HepG2 (cell line): Measurements from ENCODE around the gene WDR82. TPM values are rescaled to one million over a fixed set of nuclear protein-coding genes. Genes with fewer than 3 reads are reported as not detected.

ENCODE experiments used
- ATAC-seq: fragments of 200-7000 bp; cut with Tn5 transposase; 3 replicates; pipeline ENCODE4 v1.9.1; 2020; ENCODE audit warnings: mild to moderate bottlenecking, moderate library complexity
- BruUV-seq: library from RNA; stranded (reverse); fragments of 400-500 nt; replicated peaks from 2 replicates; lab custom pipeline; 2021; lab: Mats Ljungman, UMichigan
- CTCF ChIA-PET: fragments of 300-600 bp; formaldehyde crosslinking; extraction: SDS; loops from one replicate; lab custom pipeline; 2021; ENCODE audit warnings: low total read pairs, inconsistent platforms, low intra/inter-chr PET ratio; lab: Yijun Ruan, JAX
- POLR2A ChIA-PET: fragments of 350-600 bp; sonication (Branson Sonifier 250); formaldehyde crosslinking; loops from one replicate; lab custom pipeline; 2020; ENCODE audit warnings: antibody characterized with exemption, inconsistent platforms; lab: Yijun Ruan, JAX
- DNase-seq: peaks from one replicate; pipeline ENCODE4 v3.0.0-alpha.2; 2015; ENCODE audit warnings: low spot score
- FAIRE-seq: peaks from 3 replicates; lab custom pipeline; 2011; peaks lifted over from hg19 to GRCh38; lab: Jason Lieb, UNC
- H2AFZ ChIP-seq: one replicate; pipeline ENCODE4 v1.6.1; 2011; ENCODE audit warnings: low read length, inconsistent platforms
- H3K27ac ChIP-seq: fragments of 300-600 bp; 3 replicates; pipeline ENCODE4 v1.8.0; 2011; ENCODE audit warnings: mixed run types, mild to moderate bottlenecking, mixed read lengths, low read length, inconsistent platforms; ENCODE audit not compliant: insufficient read depth; ENCODE audit errors: extremely low read length
- H3K27me3 ChIP-seq, 2 experiments: fragments of 200-600 bp in 1 of 2; 2 replicates in 1 of 2; 3 replicates in 1 of 2; pipeline versions ENCODE4 v1.6.0 to v1.8.0; 2011; ENCODE audit warnings: low read length in 2 of 2, mild to moderate bottlenecking in 2 of 2, moderate library complexity in 2 of 2, inconsistent platforms in 1 of 2; ENCODE audit not compliant: insufficient read depth in 2 of 2, control insufficient read depth in 1 of 2
- H3K36me3 ChIP-seq, 2 experiments: fragments of 200-600 bp in 1 of 2; replicated peaks in 1 of 2; 2 replicates in 1 of 2; 3 replicates in 1 of 2; pipeline versions ENCODE4 v1.5.1 to v1.8.0; 2011; ENCODE audit warnings: low read length in 2 of 2, inconsistent platforms in 1 of 2; ENCODE audit not compliant: insufficient read depth in 2 of 2, control insufficient read depth in 1 of 2
- H3K4me1 ChIP-seq: 2 replicates; pipeline ENCODE4 v1.5.1; 2012; ENCODE audit warnings: low read length, inconsistent platforms; ENCODE audit not compliant: insufficient read depth
- H3K4me2 ChIP-seq: 2 replicates; pipeline ENCODE4 v1.6.0; 2011; ENCODE audit warnings: low read depth, low read length, inconsistent platforms
- H3K4me3 ChIP-seq, 3 experiments: fragments of 200-600 bp in 1 of 3; sonication (generic), shearing (Covaris generic) in 1 of 3; replicated peaks in 1 of 3; 2 replicates each; pipeline ENCODE4 v1.5.1; 2011 to 2016; ENCODE audit warnings: low read length in 3 of 3, inconsistent platforms in 2 of 3, low read depth in 2 of 3, mild to moderate bottlenecking in 2 of 3, control low read depth in 1 of 3, mixed read lengths in 1 of 3; ENCODE audit not compliant: insufficient read depth in 1 of 3
- H3K79me2 ChIP-seq: one replicate; pipeline ENCODE4 v1.6.1; 2011; ENCODE audit warnings: low read length, inconsistent platforms; ENCODE audit not compliant: insufficient read depth
- H3K9ac ChIP-seq: 2 replicates; pipeline ENCODE4 v1.6.0; 2011; ENCODE audit warnings: mild to moderate bottlenecking, low read depth, low read length, inconsistent platforms; ENCODE audit not compliant: insufficient read depth
- H3K9me3 ChIP-seq: 2 replicates; pipeline ENCODE4 v1.5.1; 2012; ENCODE audit warnings: mild to moderate bottlenecking, low read length
- H4K20me1 ChIP-seq: 2 replicates; pipeline ENCODE4 v1.6.0; 2011; ENCODE audit warnings: inconsistent platforms, mild to moderate bottlenecking, low read length, moderate library complexity; ENCODE audit not compliant: insufficient read depth
- CCAR2 ChIP-seq: fragments of 200-400 bp; formaldehyde crosslinking; optimal IDR thresholded peaks from 2 replicates; pipeline ENCODE3; 2018; ENCODE audit warnings: low read depth, mild to moderate bottlenecking, low read length, moderate library complexity
- ELF3 ChIP-seq: IDR thresholded peaks from 2 replicates; pipeline ENCODE4 v1.6.1; 2016; ENCODE audit warnings: missing genetic modification reagents, missing compliant biosample characterization
- HNF4G ChIP-seq, 2 experiments: sonication (generic) in 1 of 2; formaldehyde crosslinking in 1 of 2; IDR thresholded peaks; 2 replicates each; pipeline versions ENCODE4 v1.4.0 to v1.6.1; 2011 to 2020; ENCODE audit warnings: borderline replicate concordance in 2 of 2, low read depth in 2 of 2, mild to moderate bottlenecking in 2 of 2, low read length in 1 of 2, missing genetic modification reagents in 1 of 2, moderate library complexity in 1 of 2
- TCF7L2 ChIP-seq: IDR thresholded peaks from 2 replicates; pipeline ENCODE4 v1.6.1; 2011; ENCODE audit warnings: mild to moderate bottlenecking, low read depth, low read length, moderate library complexity
- ZFP37 ChIP-seq: sonication (generic); formaldehyde crosslinking; IDR thresholded peaks from 2 replicates; pipeline ENCODE4 v1.4.0; 2020; ENCODE audit warnings: missing genetic modification reagents, borderline replicate concordance
- ZNF660 ChIP-seq: sonication (generic); formaldehyde crosslinking; IDR thresholded peaks from 2 replicates; pipeline ENCODE4 v1.5.1; 2020; ENCODE audit warnings: mild to moderate bottlenecking, low read depth, missing genetic modification reagents, borderline replicate concordance
- ZSCAN31 ChIP-seq: sonication (generic); formaldehyde crosslinking; IDR thresholded peaks from 2 replicates; pipeline ENCODE4 v1.5.0; 2020; ENCODE audit warnings: low read depth, mild to moderate bottlenecking, missing genetic modification reagents
- ZZZ3 ChIP-seq: sonication (generic); formaldehyde crosslinking; IDR thresholded peaks from 2 replicates; pipeline ENCODE4 v1.4.0; 2020; ENCODE audit warnings: missing genetic modification reagents, mild to moderate bottlenecking, borderline replicate concordance
- WGBS: methylation state at CpG from one replicate; pipeline ENCODE4 v1.1.6; 2017; ENCODE audit warnings: low lambda C conversion rate; 5-methylcytosine and 5-hydroxymethylcytosine counted together
- in situ Hi-C: cut with HindIII; loops from 2 replicates; pipeline ENCODE4 v1.10.0; 2017; ENCODE audit warnings: low pct_unique_long_range_greater_than_20kb; ENCODE audit not compliant: extremely low pct_ligation_motif_present
- intact Hi-C: fragments of 100-400 bp; cut with micrococcal nuclease; formaldehyde crosslinking; loops from one replicate; pipeline ENCODE4 v1.10.0; 2022; ENCODE audit not compliant: unreplicated experiment
- polyA plus RNA-seq, 8 experiments: library from polyadenylated mRNA; depleted of rRNA in 3 of 8; stranded (reverse) in 7 of 8; unstranded in 1 of 8; fragments of >200 nt; fragmentation: Illumina TruSeq in 4 of 8; extraction: Trizol in 4 of 8; gene quantifications; 2 replicates each; pipeline versions ENCODE4 v1.2.1 to v1.2.3, GENCODE V29; 2011 to 2016; ENCODE audit warnings: low read depth in 4 of 8, missing spikeins in 1 of 8, mixed read lengths in 1 of 8; ENCODE audit not compliant: insufficient read depth in 1 of 8
- total RNA-seq, 5 experiments: library from RNA; depleted of rRNA; stranded (reverse); fragments of >200 nt; fragmentation: Illumina TruSeq; extraction: Trizol; gene quantifications; 2 replicates each; pipeline ENCODE4 v1.2.3, GENCODE V29; 2016; ENCODE audit warnings: low read depth in 1 of 5
- TF ChIP-seq, protein P1 (sequence below): sonication (generic); formaldehyde crosslinking; IDR thresholded peaks from 2 replicates; pipeline ENCODE4 v1.8.1; 2022; ENCODE audit warnings: low read depth, mild to moderate bottlenecking, missing genetic modification reagents
- TF ChIP-seq, protein P2 (sequence below): sonication (generic); formaldehyde crosslinking; IDR thresholded peaks from 2 replicates; pipeline ENCODE4; 2020; ENCODE audit warnings: missing genetic modification reagents, mild to moderate bottlenecking, borderline replicate concordance
- TF ChIP-seq, protein P3 (sequence below): sonication (generic); formaldehyde crosslinking; IDR thresholded peaks from 2 replicates; pipeline ENCODE4 v1.4.0; 2020; ENCODE audit warnings: missing genetic modification reagents, borderline replicate concordance

The WDR82 gene
- total and polyA plus RNA-seq, 2 of the 13 experiments (the other 11 are each of a cell fraction or from before 2014, with no cell fraction given), result 39.1 to 59.5 TPM

DNA sequence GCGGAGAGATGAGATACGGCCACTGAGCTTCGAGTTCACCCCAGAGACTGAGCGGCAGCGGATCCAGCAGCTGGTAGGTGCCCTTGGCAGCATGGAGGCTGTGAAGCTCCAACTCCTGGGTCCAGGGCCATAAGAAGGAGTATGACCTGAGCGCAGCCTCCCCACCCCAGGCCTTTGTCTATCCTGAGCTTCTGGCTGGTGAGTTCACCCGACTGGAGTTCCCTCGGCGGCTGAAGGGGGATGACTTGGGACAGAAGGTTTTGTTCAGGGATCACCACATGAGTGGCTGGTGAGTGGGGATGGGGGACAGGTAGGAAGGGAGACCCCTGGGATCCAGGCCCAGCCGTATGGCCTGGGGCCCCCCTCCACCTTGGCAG, 30.3 kb downstream of the WDR82 start:
- intact Hi-C loops (no loop called here), in situ Hi-C loops (no loop called here)
- CTCF ChIA-PET, result no interaction called here
- Histone ChIP-seq H3K4me3 (no peak overlapping the region), H2AFZ (no peak overlapping the region), H3K4me1 (peaks cover 38% of the 10 kb centered on the region), H3K27me3 (no peaks in the 10 kb centered on the region), H3K9me3 (no peaks in the 10 kb centered on the region), H4K20me1 (no peaks in the 10 kb centered on the region), H3K36me3 (peaks cover under 1% of the 10 kb centered on the region in 2 experiments; a peak in 4 of 5 replicates), H3K27ac (no peak overlapping the region), H3K4me2 (no peak overlapping the region), H3K9ac (no peak overlapping the region), H3K79me2 (no peaks in the 10 kb centered on the region)
- BruUV-seq, result no TSS peak
- WGBS, result 80% methylated on average over 1 of the region's 10 CpGs
- POLR2A ChIA-PET, result interaction anchor here (1.0 to 2.9 kb wide), 4 partner anchors 8 to 31 kb away, joined by 3 to 13 read pairs (median 8); partner anchors contain the start of genes TWF2 and WDR82
- ATAC-seq, result no peak
- TF ChIP-seq, protein P1, sequence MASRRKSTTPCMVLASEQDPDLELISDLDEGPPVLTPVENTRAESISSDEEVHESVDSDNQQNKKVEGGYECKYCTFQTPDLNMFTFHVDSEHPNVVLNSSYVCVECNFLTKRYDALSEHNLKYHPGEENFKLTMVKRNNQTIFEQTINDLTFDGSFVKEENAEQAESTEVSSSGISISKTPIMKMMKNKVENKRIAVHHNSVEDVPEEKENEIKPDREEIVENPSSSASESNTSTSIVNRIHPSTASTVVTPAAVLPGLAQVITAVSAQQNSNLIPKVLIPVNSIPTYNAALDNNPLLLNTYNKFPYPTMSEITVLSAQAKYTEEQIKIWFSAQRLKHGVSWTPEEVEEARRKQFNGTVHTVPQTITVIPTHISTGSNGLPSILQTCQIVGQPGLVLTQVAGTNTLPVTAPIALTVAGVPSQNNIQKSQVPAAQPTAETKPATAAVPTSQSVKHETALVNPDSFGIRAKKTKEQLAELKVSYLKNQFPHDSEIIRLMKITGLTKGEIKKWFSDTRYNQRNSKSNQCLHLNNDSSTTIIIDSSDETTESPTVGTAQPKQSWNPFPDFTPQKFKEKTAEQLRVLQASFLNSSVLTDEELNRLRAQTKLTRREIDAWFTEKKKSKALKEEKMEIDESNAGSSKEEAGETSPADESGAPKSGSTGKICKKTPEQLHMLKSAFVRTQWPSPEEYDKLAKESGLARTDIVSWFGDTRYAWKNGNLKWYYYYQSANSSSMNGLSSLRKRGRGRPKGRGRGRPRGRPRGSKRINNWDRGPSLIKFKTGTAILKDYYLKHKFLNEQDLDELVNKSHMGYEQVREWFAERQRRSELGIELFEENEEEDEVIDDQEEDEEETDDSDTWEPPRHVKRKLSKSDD (CRISPR knock-in tag), result no peak
- no peak for TF ChIP-seq ZNF660
- TF ChIP-seq, protein P2, sequence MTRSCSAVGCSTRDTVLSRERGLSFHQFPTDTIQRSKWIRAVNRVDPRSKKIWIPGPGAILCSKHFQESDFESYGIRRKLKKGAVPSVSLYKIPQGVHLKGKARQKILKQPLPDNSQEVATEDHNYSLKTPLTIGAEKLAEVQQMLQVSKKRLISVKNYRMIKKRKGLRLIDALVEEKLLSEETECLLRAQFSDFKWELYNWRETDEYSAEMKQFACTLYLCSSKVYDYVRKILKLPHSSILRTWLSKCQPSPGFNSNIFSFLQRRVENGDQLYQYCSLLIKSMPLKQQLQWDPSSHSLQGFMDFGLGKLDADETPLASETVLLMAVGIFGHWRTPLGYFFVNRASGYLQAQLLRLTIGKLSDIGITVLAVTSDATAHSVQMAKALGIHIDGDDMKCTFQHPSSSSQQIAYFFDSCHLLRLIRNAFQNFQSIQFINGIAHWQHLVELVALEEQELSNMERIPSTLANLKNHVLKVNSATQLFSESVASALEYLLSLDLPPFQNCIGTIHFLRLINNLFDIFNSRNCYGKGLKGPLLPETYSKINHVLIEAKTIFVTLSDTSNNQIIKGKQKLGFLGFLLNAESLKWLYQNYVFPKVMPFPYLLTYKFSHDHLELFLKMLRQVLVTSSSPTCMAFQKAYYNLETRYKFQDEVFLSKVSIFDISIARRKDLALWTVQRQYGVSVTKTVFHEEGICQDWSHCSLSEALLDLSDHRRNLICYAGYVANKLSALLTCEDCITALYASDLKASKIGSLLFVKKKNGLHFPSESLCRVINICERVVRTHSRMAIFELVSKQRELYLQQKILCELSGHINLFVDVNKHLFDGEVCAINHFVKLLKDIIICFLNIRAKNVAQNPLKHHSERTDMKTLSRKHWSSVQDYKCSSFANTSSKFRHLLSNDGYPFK (CRISPR knock-in tag), result no peak
- no peak for TF ChIP-seq CCAR2
- TF ChIP-seq, protein P3, sequence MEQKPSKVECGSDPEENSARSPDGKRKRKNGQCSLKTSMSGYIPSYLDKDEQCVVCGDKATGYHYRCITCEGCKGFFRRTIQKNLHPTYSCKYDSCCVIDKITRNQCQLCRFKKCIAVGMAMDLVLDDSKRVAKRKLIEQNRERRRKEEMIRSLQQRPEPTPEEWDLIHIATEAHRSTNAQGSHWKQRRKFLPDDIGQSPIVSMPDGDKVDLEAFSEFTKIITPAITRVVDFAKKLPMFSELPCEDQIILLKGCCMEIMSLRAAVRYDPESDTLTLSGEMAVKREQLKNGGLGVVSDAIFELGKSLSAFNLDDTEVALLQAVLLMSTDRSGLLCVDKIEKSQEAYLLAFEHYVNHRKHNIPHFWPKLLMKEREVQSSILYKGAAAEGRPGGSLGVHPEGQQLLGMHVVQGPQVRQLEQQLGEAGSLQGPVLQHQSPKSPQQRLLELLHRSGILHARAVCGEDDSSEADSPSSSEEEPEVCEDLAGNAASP (CRISPR knock-in tag), result no peak
- TF ChIP-seq ZZZ3, result no peak
- no peak for TF ChIP-seq ZSCAN31
- no peak for TF ChIP-seq HNF4G (IDR thresholded peaks at IDR 0.05; ENCODE audit: borderline replicate concordance, low read depth, low read length)
- no peak for TF ChIP-seq HNF4G (CRISPR knock-in tag; IDR thresholded peaks at IDR 0.05; ENCODE audit: borderline replicate concordance, low read depth)
- TF ChIP-seq TCF7L2, result no peak
- TF ChIP-seq ZFP37 (CRISPR knock-in tag), result no peak
- no peak for TF ChIP-seq ELF3
- FAIRE-seq, result no peak
- DNase-seq, result no peak
